NCI-H146 treated with DMSO at 0.1 percent for 48 hours (cell line): ENCODE results near the gene MICAL2.

ENCODE experiments used
- DNase-seq: peaks from one replicate; lab custom pipeline; 2025; ENCODE audit not compliant: unreplicated experiment; lab: John Stamatoyannopoulos, UW

MICAL2 gene

GRCh38 chr11:12294613-12295012 is 184.2 kb downstream of the MICAL2 start:
- DNase-seq: no peak

- DNase-seq: no peak
Observed at GRCh38 chr11:12295943-12296342, 185.6 kb downstream of the MICAL2 start.

- no peak for DNase-seq
Observed at GRCh38 chr11:12298610-12299009, 188.2 kb downstream of the MICAL2 start.

GRCh38 chr11:12301379-12301778 is 191.0 kb downstream of the MICAL2 start:
- no peak for DNase-seq

- no peak for DNase-seq
Observed at GRCh38 chr11:12303421-12304149, 193.2 kb downstream of the MICAL2 start.

GRCh38 chr11:12306830-12307229 is 196.4 kb downstream of the MICAL2 start:
- no peak for DNase-seq

GRCh38 chr11:12312132-12312531 is 201.7 kb downstream of the MICAL2 start:
- no peak for DNase-seq
